MG63 (cell line): Measurements from ENCODE around the gene TIAM2. TPM values are rescaled to one million over a fixed set of nuclear protein-coding genes. Genes with fewer than 3 reads are reported as not detected.
"Not testable (repeated sequence)": the region's sequence is repeated elsewhere in the genome, so short reads cannot be mapped to it uniquely, and the experiment has no call there.

ENCODE experiments used
- DNase-seq: peaks from one replicate; pipeline ENCODE4 v3.0.0-alpha.2; 2020
- H3K27me3 ChIP-seq: fragments of 250-450 bp; sonication (Bioruptor Pico); 2 replicates; pipeline ENCODE4 v1.5.1; 2020; ENCODE audit warnings: mild to moderate bottlenecking, moderate library complexity
- H3K36me3 ChIP-seq: fragments of 250-450 bp; sonication (Bioruptor Pico); 2 replicates; pipeline ENCODE4 v1.5.1; 2020; ENCODE audit warnings: mild to moderate bottlenecking, moderate library complexity
- H3K4me3 ChIP-seq: fragments of 250-450 bp; sonication (Bioruptor Pico); 2 replicates; pipeline ENCODE4 v1.5.1; 2020; ENCODE audit warnings: mild to moderate bottlenecking, moderate library complexity
- H3K9me3 ChIP-seq: fragments of 250-450 bp; sonication (Bioruptor Pico); 2 replicates; pipeline ENCODE4 v1.5.1; 2020; ENCODE audit warnings: mild to moderate bottlenecking, moderate library complexity
- total RNA-seq: library from RNA; depleted of rRNA; stranded (reverse); fragments of >200 nt; shearing (Covaris generic); gene quantifications from 2 replicates; pipeline ENCODE4 v1.2.3, GENCODE V29; 2014; ENCODE audit warnings: low replicate concordance

TIAM2 gene
- total RNA-seq, 1 experiment from 2014 or later, result 4.9 TPM

GRCh38 chr6:155228546-155229166 is 233.5 kb downstream of the TIAM2 start:
- Histone ChIP-seq H3K36me3 (no peaks in the 10 kb centered on the region), H3K4me3 (no peak overlapping the region), H3K9me3 (no peaks in the 10 kb centered on the region), H3K27me3 (no peaks in the 10 kb centered on the region)
- peak; percentile 39 for DNase-seq

GRCh38 chr6:155230975-155231374 is 235.9 kb downstream of the TIAM2 start:
- not testable (repeated sequence) for DNase-seq, H3K27me3 ChIP-seq, H3K36me3 ChIP-seq, H3K9me3 ChIP-seq, H3K4me3 ChIP-seq

GRCh38 chr6:155232848-155233247 is 237.7 kb downstream of the TIAM2 start:
- Histone ChIP-seq H3K27me3 (no peaks in the 10 kb centered on the region), H3K4me3 (no peak overlapping the region), H3K36me3 (no peaks in the 10 kb centered on the region), H3K9me3 (no peaks in the 10 kb centered on the region; the same call in 1 of the 2 replicates)
- DNase-seq, result no peak

- Histone ChIP-seq H3K27me3 (no peaks in the 10 kb centered on the region), H3K9me3 (no peaks in the 10 kb centered on the region; the same call in 1 of the 2 replicates), H3K4me3 (no peak overlapping the region), H3K36me3 (no peaks in the 10 kb centered on the region)
- DNase-seq, result no peak
These were observed 239.1 kb downstream of the TIAM2 start for GRCh38 chr6:155234167-155234566.

GRCh38 chr6:155234687-155235086 is 239.6 kb downstream of the TIAM2 start:
- H3K27me3 ChIP-seq, result no peaks in the 10 kb centered on the region
- H3K9me3 ChIP-seq, result no peaks in the 10 kb centered on the region; the same call in 1 of the 2 replicates
- no peak overlapping the region for H3K4me3 ChIP-seq
- DNase-seq, result no peak
- H3K36me3 ChIP-seq, result no peaks in the 10 kb centered on the region

- H3K36me3 ChIP-seq, result no peaks in the 10 kb centered on the region
- H3K4me3 ChIP-seq, result no peak overlapping the region
- DNase-seq, result no peak
- no peaks in the 10 kb centered on the region for H3K27me3 ChIP-seq
- no peaks in the 10 kb centered on the region; the same call in 1 of the 2 replicates for H3K9me3 ChIP-seq
These were observed 240.0 kb downstream of the TIAM2 start for GRCh38 chr6:155235087-155235486.

GRCh38 chr6:155237613-155238012 is 242.5 kb downstream of the TIAM2 start:
- H3K9me3 ChIP-seq, result no peaks in the 10 kb centered on the region; the same call in 1 of the 2 replicates
- no peaks in the 10 kb centered on the region for H3K27me3 ChIP-seq
- no peak overlapping the region for H3K4me3 ChIP-seq
- DNase-seq, result no peak
- no peaks in the 10 kb centered on the region for H3K36me3 ChIP-seq

GRCh38 chr6:155240905-155241600 is 245.9 kb downstream of the TIAM2 start:
- Histone ChIP-seq H3K36me3 (no peaks in the 10 kb centered on the region; the same call in 1 of the 2 replicates), H3K9me3 (no peaks in the 10 kb centered on the region; the same call in 1 of the 2 replicates), H3K4me3 (no peak overlapping the region), H3K27me3 (no peaks in the 10 kb centered on the region)
- no peak for DNase-seq

- H3K4me3 ChIP-seq, result no peak overlapping the region
- no peaks in the 10 kb centered on the region; the same call in 1 of the 2 replicates for H3K36me3 ChIP-seq
- no peaks in the 10 kb centered on the region; the same call in 1 of the 2 replicates for H3K9me3 ChIP-seq
- DNase-seq, result no peak
- H3K27me3 ChIP-seq, result no peaks in the 10 kb centered on the region
These were observed 246.9 kb downstream of the TIAM2 start for GRCh38 chr6:155241966-155242365.

GRCh38 chr6:155244434-155244833 is 249.3 kb downstream of the TIAM2 start:
- Histone ChIP-seq H3K36me3 (peaks cover 9% of the 10 kb centered on the region), H3K27me3 (no peaks in the 10 kb centered on the region), H3K4me3 (no peak overlapping the region), H3K9me3 (no peaks in the 10 kb centered on the region)
- DNase-seq, result no peak

GRCh38 chr6:155245193-155245592 is 250.1 kb downstream of the TIAM2 start:
- no peaks in the 10 kb centered on the region for H3K9me3 ChIP-seq
- H3K36me3 ChIP-seq, result peaks cover 9% of the 10 kb centered on the region
- DNase-seq, result no peak
- no peak overlapping the region for H3K4me3 ChIP-seq
- H3K27me3 ChIP-seq, result no peaks in the 10 kb centered on the region

GRCh38 chr6:155245831-155246230 is 250.7 kb downstream of the TIAM2 start:
- DNase-seq, result no peak
- no peaks in the 10 kb centered on the region for H3K9me3 ChIP-seq
- H3K27me3 ChIP-seq, result no peaks in the 10 kb centered on the region
- peaks cover 9% of the 10 kb centered on the region for H3K36me3 ChIP-seq
- no peak overlapping the region for H3K4me3 ChIP-seq

GRCh38 chr6:155246825-155247224 is 251.7 kb downstream of the TIAM2 start:
- H3K27me3 ChIP-seq, result no peaks in the 10 kb centered on the region
- H3K4me3 ChIP-seq, result no peak overlapping the region
- no peak for DNase-seq
- H3K9me3 ChIP-seq, result no peaks in the 10 kb centered on the region
- peaks cover 15% of the 10 kb centered on the region for H3K36me3 ChIP-seq

- peaks cover 15% of the 10 kb centered on the region for H3K36me3 ChIP-seq
- DNase-seq, result peak; percentile 43
- H3K9me3 ChIP-seq, result no peaks in the 10 kb centered on the region
- no peaks in the 10 kb centered on the region for H3K27me3 ChIP-seq
- no peak overlapping the region for H3K4me3 ChIP-seq
These were observed 252.5 kb downstream of the TIAM2 start for GRCh38 chr6:155247618-155248007.

- H3K9me3 ChIP-seq, result no peaks in the 10 kb centered on the region
- DNase-seq, result peak; percentile 28
- H3K4me3 ChIP-seq, result no peak overlapping the region
- H3K27me3 ChIP-seq, result no peaks in the 10 kb centered on the region
- H3K36me3 ChIP-seq, result peaks cover 21% of the 10 kb centered on the region
These were observed 253.2 kb downstream of the TIAM2 start for GRCh38 chr6:155248008-155249001.

- Histone ChIP-seq H3K27me3 (no peaks in the 10 kb centered on the region), H3K36me3 (peaks cover 38% of the 10 kb centered on the region), H3K4me3 (no peak overlapping the region), H3K9me3 (no peaks in the 10 kb centered on the region)
- DNase-seq, result no peak
These were observed 255.7 kb downstream of the TIAM2 start for GRCh38 chr6:155250701-155251381.
